ENCODE measurements around the gene EFL1.

EFL1 gene

DNA sequence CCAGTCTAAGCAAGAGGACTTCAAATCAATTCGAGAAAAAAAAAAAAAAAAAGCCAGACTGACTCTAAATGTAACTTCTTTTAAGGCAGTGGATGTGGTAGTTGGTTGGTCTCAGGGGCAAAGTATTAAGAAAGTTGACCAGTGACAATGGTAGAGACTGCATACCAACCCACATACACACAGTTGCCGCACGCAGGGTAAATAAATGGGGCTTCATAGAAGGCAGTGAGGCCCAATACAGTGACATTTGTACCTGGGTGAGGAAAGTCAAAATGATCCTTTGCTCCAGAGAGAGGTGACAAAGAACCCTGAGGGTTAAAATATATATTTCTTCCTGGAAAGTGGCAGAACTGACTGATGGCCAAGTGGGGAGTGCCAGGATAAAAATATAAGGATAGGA is 116.0 kb downstream of the EFL1 start:
- DNase-seq, result no peak

- no peak for DNase-seq
Observed at GRCh38 chr15:82143390-82144385, 118.8 kb downstream of the EFL1 start.

DNA sequence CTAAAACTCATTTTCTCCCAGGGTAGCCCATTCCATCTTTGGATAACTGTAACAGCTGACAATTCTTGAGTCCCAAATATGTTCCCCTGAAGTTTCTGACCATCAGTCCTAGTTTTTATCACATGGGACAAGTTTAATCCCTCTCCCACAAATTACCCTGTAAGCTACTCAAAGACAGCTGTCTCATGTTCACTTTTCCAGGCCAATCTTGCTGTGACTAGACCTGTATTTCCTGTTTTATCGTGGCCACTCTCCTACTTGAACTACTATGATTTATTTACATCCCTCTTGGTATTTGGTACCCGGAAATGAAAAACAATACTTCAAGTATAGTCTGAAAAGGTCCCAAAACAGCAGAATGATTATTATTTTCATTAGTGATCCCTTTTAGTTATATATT is 121.6 kb downstream of the EFL1 start:
- no peak for DNase-seq

GRCh38 chr15:82139823-82140268 is 122.7 kb downstream of the EFL1 start:
- no peak for DNase-seq

DNA sequence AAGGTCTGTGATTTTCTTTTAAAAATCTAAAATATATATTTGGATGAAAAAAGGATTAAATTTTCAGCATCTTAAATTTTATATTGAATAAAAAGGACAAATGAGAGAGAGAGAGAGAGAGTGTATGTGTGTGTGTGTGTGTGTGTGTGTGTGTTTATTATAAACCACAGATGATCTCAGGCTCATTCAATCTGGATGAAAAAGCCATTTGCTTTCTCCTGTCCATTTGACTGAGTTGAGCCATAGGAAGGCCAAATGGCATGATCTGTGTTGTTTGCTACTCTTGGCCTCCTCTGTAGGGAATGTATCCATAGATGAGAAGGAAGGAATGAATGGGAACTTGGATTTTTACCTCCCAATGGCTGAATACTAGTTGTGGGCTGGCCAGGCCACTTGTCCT is 124.2 kb downstream of the EFL1 start:
- DNase-seq, result no peak

GRCh38 chr15:82137261-82137660 is 125.3 kb downstream of the EFL1 start:
- DNase-seq, result no peak

GRCh38 chr15:82136120-82136519 is 126.4 kb downstream of the EFL1 start:
- DNase-seq, result no peak

- DNase-seq, result no peak
Observed at GRCh38 chr15:82135638-82136037, 126.9 kb downstream of the EFL1 start.

GRCh38 chr15:82134461-82134860 is 128.1 kb downstream of the EFL1 start:
- DNase-seq, result no peak

DNA sequence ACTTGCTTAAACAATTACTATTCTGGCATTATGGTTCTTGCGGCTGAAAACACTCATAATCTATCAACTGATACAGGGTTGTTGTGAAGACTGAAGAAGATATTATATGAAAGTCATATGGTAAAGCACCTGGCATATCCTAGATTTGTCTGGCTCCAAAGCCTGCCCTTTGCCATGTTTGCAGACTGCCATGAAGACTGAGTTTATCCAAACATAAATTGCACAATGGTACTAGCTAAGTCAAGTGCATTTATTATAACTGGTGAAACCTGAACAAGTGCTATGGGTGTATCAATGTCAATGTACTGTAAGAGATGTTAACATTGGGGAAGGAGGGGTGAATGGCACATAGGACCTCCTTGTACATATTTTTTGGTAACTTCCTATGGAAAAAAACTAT is 129.3 kb downstream of the EFL1 start:
- no peak for DNase-seq

DNA sequence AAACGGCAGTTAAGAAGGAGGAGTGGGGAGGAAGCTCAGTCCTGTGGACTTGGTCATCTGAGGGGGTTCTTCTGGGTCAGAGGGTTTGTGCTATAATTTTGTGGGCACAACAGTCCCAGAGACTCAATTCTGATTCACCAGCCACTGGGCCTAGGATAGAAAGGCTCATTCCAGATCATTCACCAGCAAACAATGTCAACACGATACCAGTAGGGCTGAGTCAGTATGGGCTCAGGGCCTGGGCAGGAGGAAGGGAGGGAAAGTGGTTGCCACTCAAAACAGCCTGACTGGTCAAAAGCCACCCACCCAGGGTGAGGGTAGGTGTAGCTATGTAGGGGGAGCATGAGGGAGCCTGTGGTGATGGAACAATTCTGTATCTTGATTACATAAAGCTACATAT is 129.8 kb downstream of the EFL1 start:
- DNase-seq, result no peak

- DNase-seq, result no peak
Observed at GRCh38 chr15:82132096-82132495, 130.4 kb downstream of the EFL1 start.

DNA sequence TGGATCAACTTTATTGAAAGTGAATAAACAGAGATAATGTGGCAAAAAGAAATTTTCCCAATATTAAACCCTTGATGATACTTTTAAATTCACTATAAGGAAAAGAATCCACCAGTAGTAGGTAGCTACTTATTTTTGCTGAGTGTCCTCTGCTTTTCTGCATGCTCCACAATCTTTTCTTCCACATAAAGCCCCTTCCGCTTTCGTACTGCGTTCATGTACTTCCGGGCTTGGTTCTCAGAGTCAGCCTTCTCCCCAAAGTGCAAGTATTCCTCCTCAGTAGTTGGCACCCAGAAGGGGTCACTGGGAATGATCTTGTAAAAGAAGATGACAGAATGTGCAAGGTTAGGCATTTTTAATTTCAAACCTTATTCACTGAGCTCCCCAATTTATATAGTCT is 132.3 kb downstream of the EFL1 start:
- no peak for DNase-seq

GRCh38 chr15:82129761-82130160 is 132.8 kb downstream of the EFL1 start:
- DNase-seq, result no peak

DNA sequence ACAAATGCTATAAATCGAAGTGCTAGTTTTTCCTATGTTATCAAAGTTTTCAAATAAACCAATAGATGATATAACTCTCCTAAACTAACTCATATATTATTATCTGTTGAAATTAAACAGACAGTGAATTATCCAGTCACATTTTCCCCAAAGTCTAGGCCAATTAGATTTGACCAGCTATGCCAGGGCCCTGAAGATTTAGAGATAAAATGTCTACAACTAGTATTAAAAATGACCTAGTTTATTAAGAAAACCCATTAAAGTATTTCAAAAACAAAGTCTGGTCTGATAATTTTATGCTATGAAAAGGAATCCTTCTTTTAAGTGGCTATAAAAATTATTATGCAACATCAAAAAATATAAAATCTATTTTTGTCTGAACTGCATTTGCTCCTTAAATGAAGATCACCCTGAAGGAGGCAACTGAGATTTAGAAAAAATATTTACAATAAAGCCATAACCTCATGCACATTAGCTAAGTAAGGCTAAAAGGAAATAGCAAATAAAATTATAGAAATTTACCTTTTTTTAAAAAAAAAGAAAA is 133.3 kb downstream of the EFL1 start:
- no peak for DNase-seq

DNA sequence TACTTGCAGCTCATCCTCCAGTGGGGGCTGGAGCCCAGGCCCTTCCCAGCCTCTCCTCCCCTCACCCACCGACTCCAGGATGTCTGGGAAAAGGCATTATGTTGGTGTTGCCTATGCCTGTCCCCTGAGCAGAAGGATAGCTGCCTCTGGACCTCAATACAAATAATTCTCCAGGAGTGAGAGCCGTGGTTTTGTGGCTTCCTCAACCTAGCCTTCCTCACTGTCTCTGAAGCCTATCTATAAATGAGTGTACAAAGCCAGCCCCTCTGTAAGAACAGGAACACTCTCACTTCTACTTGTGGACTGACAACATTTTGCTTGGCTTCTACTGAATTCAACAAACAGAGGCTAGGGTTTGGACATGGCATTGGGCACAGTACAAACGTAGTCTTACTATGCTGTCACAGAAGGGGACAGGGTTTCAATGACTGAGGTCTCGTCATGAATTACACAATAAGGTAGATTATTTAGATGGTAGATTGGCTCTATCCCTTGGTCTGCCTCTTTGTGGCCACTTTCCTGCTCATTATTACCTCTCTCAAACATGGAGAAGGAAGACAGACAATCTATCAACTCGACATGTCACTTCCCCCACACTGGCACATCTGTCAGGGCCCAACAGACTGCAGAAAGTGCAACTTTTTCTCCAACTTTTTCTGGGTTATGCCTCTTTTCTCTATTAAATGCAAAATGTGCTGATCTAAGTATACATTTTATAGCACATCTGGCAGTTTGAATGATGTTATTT is 134.0 kb downstream of the EFL1 start:
- DNase-seq, result no peak

GRCh38 chr15:82127581-82127980 is 135.0 kb downstream of the EFL1 start:
- no peak for DNase-seq

GRCh38 chr15:82126346-82126745 is 136.2 kb downstream of the EFL1 start:
- DNase-seq, result no peak

DNA sequence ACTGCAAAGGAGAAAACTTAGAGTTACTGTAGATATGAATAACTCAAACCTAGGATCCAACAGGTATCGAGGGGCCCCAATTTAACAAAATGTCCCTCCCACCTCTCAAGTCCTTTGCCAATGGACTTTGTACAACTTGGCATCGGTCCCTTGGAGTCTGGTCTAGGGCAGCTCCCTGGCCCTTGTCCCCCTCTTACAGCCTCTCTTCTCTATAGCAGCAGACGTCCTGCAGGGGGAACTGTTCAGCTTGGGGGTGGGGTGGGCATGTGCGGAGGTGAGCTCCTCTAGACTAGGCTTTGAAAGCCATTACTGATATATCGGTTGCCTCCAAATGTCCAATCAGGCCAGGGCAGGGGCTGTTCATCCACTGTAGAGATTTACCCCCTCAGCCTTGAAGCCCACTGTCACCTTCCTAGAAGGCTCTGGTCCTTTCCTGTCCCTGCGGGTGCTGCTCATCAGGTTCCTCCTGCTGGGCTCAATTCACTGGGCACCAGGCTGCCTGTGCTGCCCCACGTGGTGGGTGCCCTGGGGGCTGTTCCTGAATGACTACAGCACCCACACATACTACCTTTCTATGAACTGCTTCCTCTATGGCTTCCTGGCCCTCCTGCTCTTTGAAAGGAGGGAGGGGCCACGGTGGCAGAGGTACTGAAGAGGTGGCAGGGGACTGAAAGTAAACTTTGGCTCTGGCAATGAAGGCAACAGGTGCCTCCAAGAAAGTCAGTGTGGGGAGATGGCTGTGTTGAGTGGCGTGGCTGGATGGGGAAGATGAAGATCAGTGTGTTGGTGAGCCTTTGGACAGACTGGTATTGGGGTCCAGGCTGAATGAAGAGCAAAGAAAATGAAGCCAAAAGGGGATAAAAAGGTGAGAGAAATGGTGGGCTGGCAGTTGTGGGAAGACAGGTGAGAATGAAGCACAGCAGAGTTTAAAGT is 137.9 kb downstream of the EFL1 start:
- DNase-seq, result no peak

DNA sequence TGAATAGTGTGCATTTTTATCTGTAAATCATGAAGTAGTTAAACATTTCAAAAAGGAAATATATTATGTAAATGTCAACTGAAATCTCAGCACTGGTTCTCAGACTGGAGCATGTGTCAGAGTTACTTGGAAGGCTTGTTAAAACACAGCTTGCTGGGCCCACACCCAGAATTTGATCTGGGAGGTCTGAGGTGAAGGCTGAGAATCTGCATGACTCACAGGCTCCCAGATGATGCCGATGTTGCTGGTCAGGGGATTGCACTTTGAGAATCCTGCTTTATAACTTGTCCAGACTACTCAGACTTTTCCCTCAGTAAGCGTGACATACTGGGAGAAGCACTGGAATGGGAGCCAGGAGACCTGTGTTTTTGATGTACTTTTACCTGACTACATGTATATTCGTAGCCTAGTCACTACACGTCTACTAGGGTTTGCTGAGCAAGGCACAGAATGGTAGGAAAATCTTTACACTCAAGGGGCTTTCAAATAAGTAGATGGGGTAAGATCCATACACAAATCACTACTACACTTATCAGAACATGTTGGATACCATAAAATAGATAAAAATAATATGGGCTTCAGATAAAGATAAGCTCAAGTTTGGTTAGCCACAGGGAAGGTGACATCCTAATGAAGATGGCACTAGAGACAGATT is 139.7 kb downstream of the EFL1 start:
- DNase-seq, result no peak

DNA sequence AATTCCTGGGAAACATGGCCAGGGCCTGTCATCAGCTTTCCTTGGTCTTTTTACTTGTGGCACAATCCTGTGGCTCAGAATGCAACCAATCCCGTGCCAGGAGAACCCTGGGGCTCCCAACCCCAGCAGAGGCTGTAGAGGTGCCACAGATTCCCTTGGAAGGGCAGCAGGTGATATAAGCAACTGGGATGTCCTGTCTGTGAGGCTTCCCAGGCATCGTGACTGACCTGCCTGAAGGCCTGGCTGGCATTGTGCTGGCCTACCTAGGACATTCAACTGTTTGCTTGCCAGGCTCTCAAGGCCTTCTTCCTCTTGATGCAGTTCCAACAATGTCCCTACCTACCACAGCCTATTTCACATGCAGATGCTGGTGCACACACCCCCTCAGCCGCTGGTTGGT is 144.5 kb downstream of the EFL1 start:
- DNase-seq, result no peak

GRCh38 chr15:82117296-82117695 is 145.2 kb downstream of the EFL1 start:
- no peak for DNase-seq
